ENCODE results near the gene SPDYA.
"Not testable (repeated sequence)": the region's sequence is repeated elsewhere in the genome, so short reads cannot be mapped to it uniquely, and the experiment has no call there.

Gene SPDYA

GRCh38 chr2:28810384-28811285 is at the start of gene SPDYA:
Gene SPDYA, plus strand, starts transcription at chr2:28810834. Its CDS starts 5,181 bp downstream, at chr2:28816015.
- peak; percentile 90 for DNase-seq

GRCh38 chr2:28761420-28761819 is 49.2 kb upstream of the SPDYA start:
- no peak for DNase-seq

GRCh38 chr2:28764909-28765711 is 45.5 kb upstream of the SPDYA start:
- DNase-seq, result no peak

GRCh38 chr2:28766070-28766469 is 44.6 kb upstream of the SPDYA start:
- no peak for DNase-seq

- DNase-seq, result no peak
Measured at GRCh38 chr2:28767337-28767736, 43.3 kb upstream of the SPDYA start.

- DNase-seq, result no peak
Measured at GRCh38 chr2:28768422-28768821, 42.2 kb upstream of the SPDYA start.

GRCh38 chr2:28768952-28769351 is 41.7 kb upstream of the SPDYA start:
- no peak for DNase-seq

- DNase-seq, result no peak
Measured at GRCh38 chr2:28772351-28772750, 38.3 kb upstream of the SPDYA start.

- DNase-seq, result no peak
Measured at GRCh38 chr2:28776471-28776870, 34.2 kb upstream of the SPDYA start.

- no peak for DNase-seq
Measured at GRCh38 chr2:28778392-28778791, 32.2 kb upstream of the SPDYA start.

GRCh38 chr2:28779001-28779400 is 31.6 kb upstream of the SPDYA start:
- no peak for DNase-seq

- no peak for DNase-seq
Measured at GRCh38 chr2:28780496-28780895, 30.1 kb upstream of the SPDYA start.

- DNase-seq, result no peak
Measured at GRCh38 chr2:28782423-28782822, 28.2 kb upstream of the SPDYA start.

GRCh38 chr2:28784570-28784969 is 26.1 kb upstream of the SPDYA start:
- DNase-seq, result not testable (repeated sequence)

GRCh38 chr2:28796620-28797019 is 14.0 kb upstream of the SPDYA start:
- no peak for DNase-seq

- no peak for DNase-seq
Measured at GRCh38 chr2:28801726-28802125, 8.9 kb upstream of the SPDYA start.

- DNase-seq, result no peak
Measured at GRCh38 chr2:28802975-28803429, 7.6 kb upstream of the SPDYA start.

- no peak for DNase-seq
Measured at GRCh38 chr2:28809927-28810326, 707 bp upstream of the SPDYA start.

GRCh38 chr2:28818053-28818452 is 7.4 kb downstream of the SPDYA start:
- DNase-seq, result no peak

- DNase-seq, result peak; percentile 63
Measured at GRCh38 chr2:28821295-28821958, 10.8 kb downstream of the SPDYA start.

- DNase-seq, result no peak
Measured at GRCh38 chr2:28822036-28822435, 11.4 kb downstream of the SPDYA start.

- DNase-seq, result no peak
Measured at GRCh38 chr2:28824207-28824606, 13.6 kb downstream of the SPDYA start.

GRCh38 chr2:28824870-28825269 is 14.2 kb downstream of the SPDYA start:
- DNase-seq, result no peak
